Measurements from ENCODE around the gene TMEM18.

TMEM18 gene

GRCh38 chr2:653645-654425 is 23.4 kb downstream of the TMEM18 start:
- no peak for DNase-seq (ENCODE audit: extremely low read depth in 1 of 2, low read depth in 1 of 2)

DNA sequence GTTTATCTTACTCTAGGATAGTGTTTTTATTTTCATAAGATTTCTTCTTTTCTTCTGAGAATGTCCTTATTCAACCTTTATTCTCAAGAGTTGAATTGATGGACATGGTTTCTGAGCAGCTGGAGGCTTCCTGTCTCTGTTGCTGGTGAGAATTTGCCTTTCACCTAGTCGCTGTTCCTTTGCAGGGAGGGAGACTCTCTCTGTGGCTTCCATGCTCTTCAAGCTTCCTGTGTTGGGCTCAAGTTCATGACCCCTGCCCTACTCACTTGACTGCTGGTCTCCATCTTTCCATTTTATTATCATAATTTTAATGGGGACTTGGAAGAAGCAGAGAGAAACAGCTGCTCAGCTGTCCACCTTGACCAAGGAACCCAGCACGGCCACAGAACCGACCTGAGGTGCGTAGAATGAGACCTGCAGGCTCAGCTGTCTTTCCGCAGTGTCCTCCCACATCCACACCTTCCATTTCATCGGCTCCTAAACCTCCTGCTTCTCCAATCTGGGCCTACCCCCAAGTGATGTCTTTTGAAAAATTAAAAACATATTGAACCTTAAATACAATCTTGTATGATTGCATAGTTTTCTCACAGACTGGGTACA is 24.2 kb downstream of the TMEM18 start:
- no peak for DNase-seq (ENCODE audit: extremely low read depth in 1 of 2, low read depth in 1 of 2)

GRCh38 chr2:651951-652373 is 25.2 kb downstream of the TMEM18 start:
- DNase-seq (ENCODE audit: extremely low read depth in 1 of 2, low read depth in 1 of 2) = no peak

GRCh38 chr2:650343-651310 is 26.6 kb downstream of the TMEM18 start:
- no peak for DNase-seq (ENCODE audit: extremely low read depth in 1 of 2, low read depth in 1 of 2)

DNA sequence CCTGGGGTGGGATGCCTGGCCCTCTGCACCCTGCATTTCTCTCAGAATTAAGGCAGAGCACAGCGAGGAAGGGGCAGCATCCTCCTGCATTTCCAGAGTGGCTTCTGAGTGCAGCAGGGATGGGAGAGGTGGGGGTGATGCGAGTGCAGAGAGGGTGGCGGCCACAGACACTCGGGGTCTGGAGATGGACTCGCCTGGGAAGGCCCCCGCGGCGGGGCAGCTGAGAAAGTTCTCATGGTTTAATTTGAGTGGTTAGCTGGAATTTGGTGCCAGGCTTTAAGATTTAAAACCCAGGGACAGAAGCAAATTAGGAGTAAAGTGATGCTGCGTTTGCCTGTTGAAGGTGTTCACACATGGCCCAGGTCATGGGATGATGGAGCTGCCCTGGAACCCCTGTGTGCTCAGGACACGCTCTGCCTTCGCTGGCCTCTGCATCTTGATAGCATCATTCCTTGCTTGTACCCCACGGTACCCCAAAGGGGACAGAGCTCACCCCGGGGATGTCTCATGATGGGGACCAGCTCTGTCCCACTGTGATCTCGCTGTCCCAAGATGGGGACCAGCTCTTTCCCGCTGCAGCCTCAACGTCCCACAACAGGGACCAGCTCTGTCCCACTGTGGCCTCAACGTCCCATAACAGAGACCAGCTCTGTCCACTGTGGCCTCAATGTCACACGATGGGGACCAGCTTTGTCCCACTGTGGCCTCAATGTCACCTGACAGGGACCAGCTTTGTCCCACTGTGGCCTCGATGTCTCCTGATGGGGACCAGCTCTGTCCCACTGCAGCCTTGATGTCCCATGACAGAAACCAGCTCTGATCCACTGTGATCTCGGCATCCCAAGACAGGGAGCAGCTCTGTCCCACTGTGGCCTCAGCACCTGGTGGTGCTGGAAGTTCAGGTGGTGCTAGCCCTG is 27.5 kb downstream of the TMEM18 start:
- DNase-seq (ENCODE audit: extremely low read depth in 1 of 2, low read depth in 1 of 2) = no peak

GRCh38 chr2:648476-649424 is 28.5 kb downstream of the TMEM18 start:
- no peak for DNase-seq (ENCODE audit: extremely low read depth in 1 of 2, low read depth in 1 of 2)

- DNase-seq (ENCODE audit: extremely low read depth in 1 of 2, low read depth in 1 of 2) = no peak
These were observed 29.4 kb downstream of the TMEM18 start for GRCh38 chr2:647691-648231.

DNA sequence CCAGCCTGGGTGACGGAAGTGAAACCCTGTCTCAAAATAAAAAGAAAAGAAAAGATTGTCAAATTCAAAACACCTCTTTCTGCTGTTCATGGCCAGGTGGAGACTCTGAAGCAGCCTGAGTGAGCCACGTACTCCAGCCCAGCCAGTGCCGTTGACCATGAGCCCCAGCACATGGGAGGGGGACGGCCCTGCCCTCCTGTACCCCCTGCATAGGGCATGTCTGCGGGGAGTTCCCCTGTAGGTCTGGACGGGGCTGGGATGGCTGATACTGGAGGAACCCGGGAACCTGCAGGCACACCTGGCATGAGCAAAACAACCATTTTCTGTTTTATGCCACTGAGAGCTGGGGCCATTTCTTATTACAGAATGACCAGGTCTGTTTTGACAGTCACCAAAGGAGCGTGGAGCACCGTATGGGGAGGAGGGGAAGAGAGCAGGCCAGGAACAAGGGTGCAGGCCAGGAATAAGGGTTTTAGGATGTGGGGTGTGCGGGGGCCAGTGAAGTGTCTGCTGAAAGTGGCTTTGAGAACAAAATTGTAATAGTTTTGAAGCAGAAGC is 30.1 kb downstream of the TMEM18 start:
- DNase-seq (ENCODE audit: extremely low read depth in 1 of 2, low read depth in 1 of 2) = no peak

- DNase-seq (ENCODE audit: extremely low read depth in 1 of 2, low read depth in 1 of 2) = no peak
These were observed 32.3 kb downstream of the TMEM18 start for GRCh38 chr2:644871-645270.

- DNase-seq (ENCODE audit: extremely low read depth in 1 of 2, low read depth in 1 of 2) = no peak
These were observed 33.4 kb downstream of the TMEM18 start for GRCh38 chr2:643761-644160.

GRCh38 chr2:643334-643733 is 33.9 kb downstream of the TMEM18 start:
- no peak for DNase-seq (ENCODE audit: extremely low read depth in 1 of 2, low read depth in 1 of 2)

- DNase-seq (ENCODE audit: extremely low read depth in 1 of 2, low read depth in 1 of 2) = no peak
These were observed 35.1 kb downstream of the TMEM18 start for GRCh38 chr2:641872-642815.

DNA sequence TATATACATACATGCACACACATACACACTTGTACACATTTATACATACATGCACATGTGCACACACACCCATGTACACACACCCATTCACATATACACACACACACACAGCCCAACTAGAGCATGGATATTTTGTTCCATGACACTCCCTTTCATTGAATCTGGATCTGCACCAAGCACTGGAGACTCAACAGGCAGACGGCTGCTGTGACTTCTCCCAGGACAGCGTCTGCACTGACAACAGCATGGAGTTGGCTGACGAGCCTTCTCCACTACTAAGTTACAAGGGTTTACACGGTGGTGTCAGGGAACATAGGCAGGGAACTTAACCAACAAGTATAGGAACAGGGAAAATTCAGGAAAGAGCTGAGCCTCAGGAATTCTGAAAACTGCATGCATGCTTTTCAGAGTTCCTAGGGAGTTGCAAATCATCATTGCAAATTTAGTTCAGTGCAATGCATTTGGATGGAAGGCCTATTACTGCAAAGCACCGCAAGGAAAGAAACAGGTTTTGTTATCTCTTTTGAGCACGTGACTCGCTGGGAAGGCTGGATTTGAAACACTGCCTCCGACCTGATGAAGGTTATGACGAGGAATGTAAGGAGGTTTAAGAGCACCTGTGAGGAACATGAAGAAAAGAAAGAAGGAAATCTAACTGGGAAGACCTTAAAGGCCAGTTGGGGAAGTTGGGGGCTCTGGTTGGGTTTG is 35.9 kb downstream of the TMEM18 start:
- DNase-seq (ENCODE audit: extremely low read depth in 1 of 2, low read depth in 1 of 2) = no peak

GRCh38 chr2:639703-640102 is 37.5 kb downstream of the TMEM18 start:
- no peak for DNase-seq (ENCODE audit: extremely low read depth in 1 of 2, low read depth in 1 of 2)

- DNase-seq (ENCODE audit: extremely low read depth in 1 of 2, low read depth in 1 of 2) = no peak
These were observed 39.4 kb downstream of the TMEM18 start for GRCh38 chr2:637804-638203.

DNA sequence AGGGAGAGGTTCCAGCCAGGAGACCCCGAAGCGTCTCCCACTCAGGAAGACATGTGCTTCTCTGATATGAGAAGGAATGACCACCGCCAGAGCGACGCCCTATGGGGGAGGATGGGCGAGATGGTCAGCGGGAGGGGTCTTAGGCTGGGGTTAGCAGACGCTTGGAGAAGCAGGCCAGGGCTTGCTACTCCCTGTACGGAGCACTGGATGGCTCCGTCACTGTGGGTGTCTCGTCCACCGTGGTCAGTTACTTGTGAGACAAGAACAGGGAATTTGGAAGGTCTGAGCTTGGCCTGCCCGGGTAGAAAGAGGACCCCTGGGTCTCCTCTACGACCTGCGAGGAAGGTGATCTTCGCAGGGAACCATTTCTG is 39.8 kb downstream of the TMEM18 start:
- DNase-seq (ENCODE audit: extremely low read depth in 1 of 2, low read depth in 1 of 2) = no peak
